Small intestine (tissue), 7 donors: ENCODE data around the gene BCAS1. TPM values are rescaled to one million over a fixed set of nuclear protein-coding genes. Genes with fewer than 3 reads are reported as not detected.

Experiments
- DNase-seq, 2 donors: peaks; one replicate each; pipeline versions ENCODE4 v3.0.0 to v3.0.0-alpha.2; 2013
- FAIRE-seq: peaks from 2 replicates; lab custom pipeline; 2012; peaks lifted over from hg19 to GRCh38; lab: Jason Lieb, UNC
- H3K27ac ChIP-seq, 3 donors: one replicate each; pipeline ENCODE4 v1.5.1; 2013; ENCODE audit warnings: low read length in 2 of 3, mild to moderate bottlenecking in 2 of 3, control low read depth in 1 of 3, inconsistent platforms in 1 of 3, low read depth in 1 of 3, moderate library complexity in 1 of 3
- H3K27me3 ChIP-seq, 3 donors: one replicate each; pipeline ENCODE4 v1.6.1; 2013; ENCODE audit warnings: low read length in 3 of 3, inconsistent platforms in 1 of 3; ENCODE audit not compliant: control insufficient read depth in 3 of 3, insufficient read depth in 3 of 3
- H3K36me3 ChIP-seq, 3 donors: one replicate each; pipeline ENCODE4 v1.6.1; 2013; ENCODE audit warnings: low read length in 3 of 3, inconsistent platforms in 1 of 3, low read depth in 1 of 3, mild to moderate bottlenecking in 1 of 3, moderate library complexity in 1 of 3; ENCODE audit not compliant: control insufficient read depth in 3 of 3, insufficient read depth in 2 of 3
- H3K4me1 ChIP-seq, 3 donors: one replicate each; pipeline ENCODE4 v1.6.1; 2013; ENCODE audit warnings: low read length in 2 of 3, inconsistent platforms in 1 of 3, low read depth in 1 of 3, mild to moderate bottlenecking in 1 of 3, moderate library complexity in 1 of 3; ENCODE audit not compliant: control insufficient read depth in 3 of 3, insufficient read depth in 2 of 3
- H3K4me3 ChIP-seq, 3 donors: one replicate each; pipeline ENCODE4 v1.5.1; 2013; ENCODE audit warnings: low read length in 3 of 3, control low read depth in 1 of 3, inconsistent platforms in 1 of 3, low read depth in 1 of 3, mild to moderate bottlenecking in 1 of 3, moderate library complexity in 1 of 3
- H3K9me3 ChIP-seq, 2 donors: one replicate each; pipeline ENCODE4 v1.6.1; 2013; ENCODE audit warnings: low read depth in 1 of 2, low read length in 1 of 2; ENCODE audit not compliant: control insufficient read depth in 2 of 2, insufficient read depth in 1 of 2
- WGBS, 3 donors: extraction: QIAGEN DNeasy Blood & Tissue Kit; methylation state at CpG; one replicate each; pipeline ENCODE4 v1.1.7; 2013; 5-methylcytosine and 5-hydroxymethylcytosine counted together
- polyA plus RNA-seq, 4 donors: library from polyadenylated mRNA; stranded (reverse) in 3 of 4; unstranded in 1 of 4; fragments of 200-250 nt in 3 of 4; fragments of 120-200 nt in 1 of 4; gene quantifications; one replicate each; pipeline versions ENCODE4 v1.2.1 to v1.2.3, GENCODE V29; 2013
- donor health status: healthy with polysubstance abuse.
- donor health status: control.
- donor health status: control.
- donor health status: Bipolar disorder and iron deficiency.
- donor health status: healthy.

Gene BCAS1
- polyA plus RNA-seq, 4 donors: 5.3 to 52.9 (median 30.8) TPM

DNA sequence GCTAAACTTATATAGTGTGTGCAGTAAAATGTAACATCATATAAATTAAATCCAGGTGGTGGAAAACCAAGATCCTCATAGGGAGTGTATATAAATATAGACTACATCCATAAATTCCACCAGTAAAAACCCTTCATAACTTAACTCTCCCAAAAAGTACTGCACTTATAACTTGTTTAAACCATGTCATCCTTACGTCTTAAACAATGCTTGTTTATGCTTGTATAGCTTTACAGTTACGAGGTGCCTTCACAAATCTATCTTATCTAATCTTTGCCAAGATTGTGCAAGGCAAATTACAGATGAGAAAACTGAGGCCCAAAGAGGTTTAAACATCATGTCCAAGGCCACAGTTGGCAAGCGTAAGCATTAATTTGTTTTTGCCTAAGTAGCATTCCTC is 71.3 kb downstream of the BCAS1 start:
- 58 to 79% (median 61%) methylated on average over 3 of the region's 3 CpGs for WGBS, 3 donors

DNA sequence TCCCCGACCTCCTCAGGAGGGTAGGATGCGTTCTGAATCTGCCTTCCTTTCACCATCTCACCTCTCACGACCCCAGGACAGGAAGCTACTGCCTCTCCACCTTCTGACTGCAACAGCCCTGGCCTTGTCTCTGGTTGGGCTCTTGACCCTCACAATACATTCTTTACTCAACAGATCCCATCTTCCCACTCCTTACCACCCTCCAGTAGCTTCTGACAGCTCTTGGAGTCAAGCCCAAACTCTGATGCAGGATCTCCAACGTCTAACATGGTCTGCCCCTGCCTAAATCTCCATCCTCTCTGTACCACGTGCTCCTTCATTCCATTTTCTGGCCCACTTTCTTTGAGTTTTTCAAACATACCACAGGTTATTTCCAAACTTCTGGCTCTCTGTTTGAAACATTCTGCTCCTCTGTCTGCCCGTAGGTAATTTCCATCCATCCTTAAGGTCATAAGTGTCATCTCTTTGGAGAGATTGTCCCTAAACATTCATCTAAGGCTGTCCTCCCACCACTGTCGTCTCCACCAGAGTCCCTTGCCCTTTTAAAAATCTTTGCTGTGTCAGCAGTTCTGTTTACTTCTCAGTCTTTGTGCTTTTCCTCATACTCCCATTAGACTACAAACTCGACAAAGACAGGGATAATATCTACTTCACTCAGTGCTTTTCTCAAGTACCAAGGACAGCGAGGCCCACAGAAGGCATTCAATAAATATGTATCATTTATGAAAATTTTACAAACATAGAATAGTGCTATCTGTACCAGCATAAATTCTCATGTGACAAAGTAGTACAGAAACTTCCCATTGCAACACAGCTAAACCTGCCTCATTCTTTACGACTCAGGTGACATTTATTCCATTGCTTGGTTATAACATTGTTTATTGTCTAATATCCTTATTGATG is 73.6 kb downstream of the BCAS1 start:
- H3K27ac ChIP-seq: no peak overlapping the region
- 61 to 67% (median 65%) methylated on average over 10 of the region's 10 CpGs for WGBS, 3 donors
- FAIRE-seq (no peak), DNase-seq (no peak)
- peaks cover 0 to 8% of the 10 kb centered on the region in 2 donors for H3K9me3 ChIP-seq
- H3K4me3 ChIP-seq: no peak overlapping the region
- H3K36me3 ChIP-seq: no peaks in the 10 kb centered on the region
- no peaks in the 10 kb centered on the region for H3K4me1 ChIP-seq
- peaks cover 0 to 2% (median 0%) of the 10 kb centered on the region in 3 donors for H3K27me3 ChIP-seq

More for the DNA sequence above, 71.3 kb downstream of the BCAS1 start:
- Histone ChIP-seq H3K4me1 (no peaks in the 10 kb centered on the region), H3K27me3 (peaks cover 0 to 2% (median 0%) of the 10 kb centered on the region in 3 donors), H3K27ac (no peak overlapping the region), H3K4me3 (no peak overlapping the region), H3K9me3 (peaks cover 0 to 10% of the 10 kb centered on the region in 2 donors), H3K36me3 (no peaks in the 10 kb centered on the region)
- FAIRE-seq (no peak), DNase-seq (no peak)

DNA sequence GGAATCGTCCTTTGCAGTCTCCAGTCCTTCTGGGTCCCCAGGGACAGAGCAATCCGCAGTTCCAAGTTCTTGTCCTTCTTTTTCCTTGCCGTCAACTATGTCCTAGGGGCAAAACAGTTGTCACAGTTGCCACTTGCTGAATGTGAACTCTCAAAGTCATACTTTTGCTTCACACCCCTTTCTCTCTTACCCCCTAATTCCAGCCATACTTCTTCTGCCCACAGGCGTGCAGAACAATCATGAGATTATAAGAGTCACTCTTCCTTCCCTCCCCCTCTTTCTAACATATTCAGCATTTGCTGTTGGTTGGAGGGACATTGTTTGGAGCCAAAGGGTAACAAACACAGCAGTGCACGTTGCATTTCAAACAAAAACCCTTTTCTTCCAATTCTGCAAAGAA is 74.4 kb downstream of the BCAS1 start:
- no peaks in the 10 kb centered on the region for H3K4me1 ChIP-seq
- H3K36me3 ChIP-seq: no peaks in the 10 kb centered on the region
- H3K9me3 ChIP-seq: no peaks in the 10 kb centered on the region
- DNase-seq (no peak), FAIRE-seq (no peak)
- no peak overlapping the region for H3K27ac ChIP-seq
- peaks cover 0 to 2% (median 0%) of the 10 kb centered on the region in 3 donors for H3K27me3 ChIP-seq
- WGBS, 3 donors: 62 to 63% (median 62%) methylated on average over 5 of the region's 5 CpGs
- no peak overlapping the region for H3K4me3 ChIP-seq

DNA sequence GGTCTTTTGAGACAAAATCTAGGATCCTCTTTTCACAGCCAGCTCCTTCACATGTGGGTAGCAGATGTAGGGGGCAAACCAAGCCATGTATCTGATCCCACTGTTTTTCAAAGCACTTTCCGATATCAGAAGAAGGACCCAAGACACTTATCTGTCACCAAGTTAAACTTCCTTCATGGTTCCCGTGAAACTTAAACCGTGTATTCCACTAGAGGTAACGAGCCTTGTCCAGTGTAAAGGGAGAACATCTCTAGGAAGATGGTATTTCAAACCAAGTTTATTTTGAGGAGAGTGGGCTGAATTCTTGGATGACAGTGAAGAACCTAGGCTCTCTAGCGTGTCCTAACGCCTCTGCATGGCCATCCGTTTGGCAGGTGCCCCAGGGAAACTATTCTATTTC is 76.3 kb downstream of the BCAS1 start:
- H3K4me1 ChIP-seq: no peaks in the 10 kb centered on the region
- no peak overlapping the region for H3K27ac ChIP-seq
- peaks cover 0 to 2% (median 0%) of the 10 kb centered on the region in 3 donors for H3K27me3 ChIP-seq
- no peaks in the 10 kb centered on the region for H3K9me3 ChIP-seq
- no peak overlapping the region for H3K4me3 ChIP-seq
- FAIRE-seq (no peak), DNase-seq (no peak)
- WGBS, 3 donors: 89 to 91% (median 89%) methylated on average over 7 of the region's 7 CpGs
- no peaks in the 10 kb centered on the region for H3K36me3 ChIP-seq

DNA sequence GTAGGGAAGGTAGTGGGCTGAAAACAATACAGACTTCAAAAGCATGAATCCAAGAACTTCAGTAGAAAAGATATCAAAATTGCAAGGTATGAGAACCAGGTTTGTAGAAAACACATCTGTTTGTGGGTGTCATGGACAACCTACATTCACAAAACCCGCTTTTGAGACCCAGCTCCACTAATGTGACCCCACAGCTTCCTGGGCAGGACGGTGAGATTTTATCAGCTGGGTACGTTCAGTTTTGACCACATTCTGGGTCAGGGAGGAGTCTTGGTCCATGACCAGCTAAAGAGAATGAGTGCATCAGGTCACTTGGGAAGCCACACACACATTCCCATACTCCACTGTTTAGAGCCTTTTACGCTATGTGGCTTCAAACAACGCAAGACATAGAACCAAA is 77.1 kb downstream of the BCAS1 start:
- H3K27ac ChIP-seq: no peak overlapping the region
- no peak overlapping the region for H3K4me3 ChIP-seq
- no peaks in the 10 kb centered on the region for H3K9me3 ChIP-seq
- no peak for DNase-seq
- 76 to 85% (median 82%) methylated on average over 5 of the region's 5 CpGs for WGBS, 3 donors
- no peaks in the 10 kb centered on the region for H3K36me3 ChIP-seq
- no peak for FAIRE-seq
- H3K27me3 ChIP-seq: peaks cover 0 to 2% (median 0%) of the 10 kb centered on the region in 3 donors
- H3K4me1 ChIP-seq: no peaks in the 10 kb centered on the region

DNA sequence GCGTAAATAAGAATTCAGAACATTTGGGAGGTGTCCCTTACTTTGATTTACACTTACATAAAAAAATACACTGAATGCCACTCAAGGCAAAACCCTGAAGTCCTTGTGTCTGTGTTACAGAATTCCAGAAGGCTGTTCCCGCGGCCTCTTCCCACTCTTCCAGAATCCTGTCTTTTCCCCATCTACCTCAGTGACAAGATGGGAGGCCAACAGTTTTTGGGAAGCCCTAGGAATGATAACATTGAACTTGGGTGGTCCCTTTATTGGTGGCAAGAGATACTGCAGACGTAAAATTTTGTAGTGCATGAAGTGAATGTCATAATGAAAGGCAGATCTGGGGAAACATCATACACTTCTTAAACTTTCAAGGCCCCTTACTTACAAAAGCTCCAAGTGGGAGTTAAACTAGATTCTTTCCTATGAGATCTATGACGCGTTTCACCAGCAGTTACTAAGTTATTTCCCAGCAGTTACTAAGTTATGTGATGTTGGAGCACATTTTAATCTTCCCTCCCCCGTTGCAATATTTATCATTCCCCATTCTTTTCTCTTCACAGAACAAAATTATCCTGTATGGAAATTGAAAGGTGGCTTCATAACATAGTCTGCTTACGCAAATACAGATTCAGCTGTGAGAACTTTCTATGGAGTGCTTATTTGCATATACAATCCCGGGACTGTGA is 79.5 kb downstream of the BCAS1 start:
- Histone ChIP-seq H3K36me3 (no peaks in the 10 kb centered on the region), H3K9me3 (no peaks in the 10 kb centered on the region), H3K27ac (peak overlapping the region in 1 of 3 donors; percentile 20), H3K27me3 (no peaks in the 10 kb centered on the region), H3K4me3 (no peak overlapping the region), H3K4me1 (no peaks in the 10 kb centered on the region)
- FAIRE-seq (no peak), DNase-seq (no peak)
- WGBS, 3 donors: 78 to 88% (median 86%) methylated on average over 9 of the region's 9 CpGs

DNA sequence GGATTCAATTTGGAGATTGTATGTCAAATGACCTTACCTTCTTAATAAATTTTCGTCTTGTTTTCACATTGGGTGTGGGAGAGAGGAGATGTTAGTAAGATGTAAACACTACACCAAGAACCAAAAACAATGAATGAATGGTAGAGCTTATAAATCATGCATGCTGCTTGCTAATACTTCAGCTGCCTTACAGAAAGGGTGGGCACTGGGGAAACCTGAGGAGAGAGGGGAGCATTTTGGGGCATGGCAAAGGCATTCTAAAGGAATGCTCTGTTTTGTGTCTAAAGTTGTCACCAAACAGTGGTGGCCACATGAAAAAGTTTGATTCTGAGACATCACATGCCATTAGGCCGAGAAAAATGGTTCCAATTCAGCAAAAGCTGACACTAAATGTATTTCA is 80.4 kb downstream of the BCAS1 start:
- Histone ChIP-seq H3K4me3 (no peak overlapping the region), H3K4me1 (no peaks in the 10 kb centered on the region), H3K36me3 (no peaks in the 10 kb centered on the region), H3K27ac (no peak overlapping the region), H3K27me3 (no peaks in the 10 kb centered on the region), H3K9me3 (no peaks in the 10 kb centered on the region)
- no peak for DNase-seq
- no peak for FAIRE-seq
- WGBS, 3 donors: 53 to 76% (median 62%) methylated on average over 2 of the region's 2 CpGs

DNA sequence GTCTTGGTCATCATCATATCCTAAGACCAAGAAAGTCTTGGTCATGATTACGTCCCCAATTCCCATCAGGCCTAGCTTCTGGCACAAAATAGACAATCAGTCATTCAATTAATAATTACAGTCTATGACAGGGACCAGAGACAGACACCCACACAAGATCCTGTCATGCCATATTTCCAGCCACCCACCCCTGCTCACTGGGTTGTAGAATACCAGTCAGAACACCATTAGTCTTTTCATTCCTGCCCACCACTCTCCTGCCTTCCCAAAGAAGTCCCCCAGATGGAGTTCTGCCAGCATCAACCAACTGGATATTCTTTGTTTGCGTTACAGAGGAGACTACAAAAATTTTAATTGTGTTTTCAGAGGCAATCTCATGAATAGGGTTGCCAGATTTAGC is 81.0 kb downstream of the BCAS1 start:
- 73 to 93% (median 87%) methylated on average over 2 of the region's 2 CpGs for WGBS, 3 donors
- H3K27ac ChIP-seq: no peak overlapping the region
- H3K9me3 ChIP-seq: no peaks in the 10 kb centered on the region
- H3K36me3 ChIP-seq: no peaks in the 10 kb centered on the region
- FAIRE-seq (no peak), DNase-seq (no peak)
- H3K4me3 ChIP-seq: no peak overlapping the region
- H3K27me3 ChIP-seq: no peaks in the 10 kb centered on the region
- H3K4me1 ChIP-seq: no peaks in the 10 kb centered on the region
